Activated T-cell treated with anti-CD3 and anti-CD28 coated beads, Interleukin-2, amount 50 U/mL, for 24 hours (primary cell): Measurements from ENCODE around the gene EPPIN.
"Not testable (repeated sequence)": the region's sequence is repeated elsewhere in the genome, so short reads cannot be mapped to it uniquely, and the experiment has no call there.

ENCODE experiments used
- DNase-seq: peaks from one replicate; pipeline ENCODE4 v3.0.0-alpha.2; 2020
- H3K27ac Mint-ChIP-seq: 2 replicates; pipeline ENCODE4 v1.8.0; 2020; ENCODE audit warnings: mild to moderate bottlenecking, mixed read lengths
- H3K27me3 Mint-ChIP-seq: 2 replicates; pipeline ENCODE4 v1.8.0; 2020; ENCODE audit warnings: mixed read lengths
- H3K36me3 Mint-ChIP-seq: 2 replicates; pipeline ENCODE4 v1.8.0; 2020; ENCODE audit warnings: low read depth, mixed read lengths
- H3K4me1 Mint-ChIP-seq: 2 replicates; pipeline ENCODE4 v1.8.0; 2020; ENCODE audit warnings: low read depth, mixed read lengths
- H3K4me3 Mint-ChIP-seq: 2 replicates; pipeline ENCODE4 v1.8.0; 2020; ENCODE audit warnings: mild to moderate bottlenecking, moderate library complexity, mixed read lengths
- H3K9me3 Mint-ChIP-seq: 2 replicates; pipeline ENCODE4 v1.8.0; 2020; ENCODE audit warnings: mixed read lengths

EPPIN gene

GRCh38 chr20:45547206-45547770, at the start of gene EPPIN:
Gene EPPIN, minus strand, starts transcription at chr20:45547401. Its CDS starts 44 bp downstream, at chr20:45547357.
- peaks cover 51% of the 10 kb centered on the region for H3K27me3 Mint-ChIP-seq
- no peak within 1 kb of the TSS for H3K27ac Mint-ChIP-seq
- no peak for DNase-seq
- no peaks in the 10 kb centered on the region for H3K36me3 Mint-ChIP-seq
- H3K4me3 Mint-ChIP-seq, result no peak within 1 kb of the TSS
- no peaks in the 10 kb centered on the region for H3K4me1 Mint-ChIP-seq
- peaks cover 3% of the 10 kb centered on the region for H3K9me3 Mint-ChIP-seq

- no peaks in the 10 kb centered on the region for H3K36me3 Mint-ChIP-seq
- no peaks in the 10 kb centered on the region for H3K9me3 Mint-ChIP-seq
- H3K4me3 Mint-ChIP-seq, result no peak overlapping the region
- H3K27ac Mint-ChIP-seq, result no peak overlapping the region
- no peak for DNase-seq
- H3K27me3 Mint-ChIP-seq, result peaks cover 63% of the 10 kb centered on the region
- H3K4me1 Mint-ChIP-seq, result peaks cover 1% of the 10 kb centered on the region
Measured at GRCh38 chr20:45595235-45595634, 48.0 kb upstream of the EPPIN start.

GRCh38 chr20:45593498-45593897, 46.3 kb upstream of the EPPIN start:
- no peak overlapping the region for H3K27ac Mint-ChIP-seq
- H3K36me3 Mint-ChIP-seq, result no peaks in the 10 kb centered on the region
- DNase-seq, result no peak
- H3K4me3 Mint-ChIP-seq, result no peak overlapping the region
- H3K4me1 Mint-ChIP-seq, result peaks cover 1% of the 10 kb centered on the region
- H3K27me3 Mint-ChIP-seq, result peaks cover 56% of the 10 kb centered on the region
- H3K9me3 Mint-ChIP-seq, result no peaks in the 10 kb centered on the region

- no peak overlapping the region for H3K4me3 Mint-ChIP-seq
- no peak overlapping the region for H3K27ac Mint-ChIP-seq
- peaks cover 55% of the 10 kb centered on the region for H3K27me3 Mint-ChIP-seq
- H3K36me3 Mint-ChIP-seq, result no peaks in the 10 kb centered on the region
- no peak for DNase-seq
- peaks cover 1% of the 10 kb centered on the region for H3K4me1 Mint-ChIP-seq
- no peaks in the 10 kb centered on the region for H3K9me3 Mint-ChIP-seq
Measured at GRCh38 chr20:45592574-45593189, 45.5 kb upstream of the EPPIN start.

- H3K36me3 Mint-ChIP-seq, result no peaks in the 10 kb centered on the region
- no peaks in the 10 kb centered on the region for H3K9me3 Mint-ChIP-seq
- H3K4me1 Mint-ChIP-seq, result peaks cover 1% of the 10 kb centered on the region
- DNase-seq, result no peak
- H3K4me3 Mint-ChIP-seq, result no peak overlapping the region
- peaks cover 33% of the 10 kb centered on the region for H3K27me3 Mint-ChIP-seq
- no peak overlapping the region for H3K27ac Mint-ChIP-seq
Measured at GRCh38 chr20:45589725-45590124, 42.5 kb upstream of the EPPIN start.

- no peak overlapping the region for H3K27ac Mint-ChIP-seq
- H3K4me1 Mint-ChIP-seq, result peaks cover 1% of the 10 kb centered on the region
Measured at GRCh38 chr20:45588800-45589199, 41.6 kb upstream of the EPPIN start.

GRCh38 chr20:45585986-45586385, 38.8 kb upstream of the EPPIN start:
- DNase-seq, H3K4me3 Mint-ChIP-seq, H3K27ac Mint-ChIP-seq, H3K9me3 Mint-ChIP-seq, H3K36me3 Mint-ChIP-seq, H3K4me1 Mint-ChIP-seq: not testable (repeated sequence)
- peaks cover 25% of the 10 kb centered on the region for H3K27me3 Mint-ChIP-seq

More at GRCh38 chr20:45588800-45589199, 41.6 kb upstream of the EPPIN start:
- H3K4me3 Mint-ChIP-seq, result no peak overlapping the region
- no peak for DNase-seq
- H3K36me3 Mint-ChIP-seq, result no peaks in the 10 kb centered on the region
- peaks cover 24% of the 10 kb centered on the region for H3K27me3 Mint-ChIP-seq
- H3K9me3 Mint-ChIP-seq, result no peaks in the 10 kb centered on the region

GRCh38 chr20:45584294-45584693, 37.1 kb upstream of the EPPIN start:
- H3K36me3 Mint-ChIP-seq, H3K4me1 Mint-ChIP-seq, H3K9me3 Mint-ChIP-seq, H3K27ac Mint-ChIP-seq, DNase-seq, H3K4me3 Mint-ChIP-seq: not testable (repeated sequence)
- peaks cover 34% of the 10 kb centered on the region for H3K27me3 Mint-ChIP-seq

- H3K27ac Mint-ChIP-seq, result no peak overlapping the region
- no peaks in the 10 kb centered on the region for H3K9me3 Mint-ChIP-seq
- DNase-seq, result no peak
- peaks cover 34% of the 10 kb centered on the region for H3K27me3 Mint-ChIP-seq
- no peaks in the 10 kb centered on the region for H3K4me1 Mint-ChIP-seq
- H3K36me3 Mint-ChIP-seq, result no peaks in the 10 kb centered on the region
- H3K4me3 Mint-ChIP-seq, result no peak overlapping the region
Measured at GRCh38 chr20:45583502-45583901, 36.3 kb upstream of the EPPIN start.

- no peaks in the 10 kb centered on the region for H3K4me1 Mint-ChIP-seq
- H3K27me3 Mint-ChIP-seq, result peaks cover 29% of the 10 kb centered on the region
- H3K27ac Mint-ChIP-seq, result no peak overlapping the region
- DNase-seq, result no peak
- no peaks in the 10 kb centered on the region for H3K9me3 Mint-ChIP-seq
- H3K4me3 Mint-ChIP-seq, result no peak overlapping the region
- no peaks in the 10 kb centered on the region for H3K36me3 Mint-ChIP-seq
Measured at GRCh38 chr20:45581702-45582101, 34.5 kb upstream of the EPPIN start.

- no peak for DNase-seq
- no peaks in the 10 kb centered on the region for H3K4me1 Mint-ChIP-seq
- H3K27me3 Mint-ChIP-seq, result peaks cover 41% of the 10 kb centered on the region
- H3K27ac Mint-ChIP-seq, result no peak within 1 kb of the TSS
- no peak within 1 kb of the TSS for H3K4me3 Mint-ChIP-seq
- no peaks in the 10 kb centered on the region for H3K36me3 Mint-ChIP-seq
- no peaks in the 10 kb centered on the region for H3K9me3 Mint-ChIP-seq
Measured at GRCh38 chr20:45579184-45579583, 32.0 kb upstream of the EPPIN start, which contains the start of gene WFDC8. Gene WFDC8, minus strand, starts transcription at chr20:45579284. Its CDS starts 37 bp downstream, at chr20:45579247.

- no peak for DNase-seq
- H3K27me3 Mint-ChIP-seq, result peaks cover 41% of the 10 kb centered on the region
- H3K36me3 Mint-ChIP-seq, result no peaks in the 10 kb centered on the region
- H3K27ac Mint-ChIP-seq, result no peak overlapping the region
- H3K4me1 Mint-ChIP-seq, result no peaks in the 10 kb centered on the region
- H3K9me3 Mint-ChIP-seq, result no peaks in the 10 kb centered on the region
- H3K4me3 Mint-ChIP-seq, result no peak overlapping the region
Measured at GRCh38 chr20:45578231-45578630, 31.0 kb upstream of the EPPIN start.

GRCh38 chr20:45576995-45577394, 29.8 kb upstream of the EPPIN start:
- Mint-ChIP-seq H3K4me3 (no peak overlapping the region), H3K9me3 (no peaks in the 10 kb centered on the region), H3K27ac (no peak overlapping the region), H3K36me3 (no peaks in the 10 kb centered on the region), H3K4me1 (no peaks in the 10 kb centered on the region), H3K27me3 (peaks cover 42% of the 10 kb centered on the region)
- DNase-seq, result no peak

- no peaks in the 10 kb centered on the region for H3K36me3 Mint-ChIP-seq
Measured at GRCh38 chr20:45575931-45576330, 28.7 kb upstream of the EPPIN start.

GRCh38 chr20:45569650-45570049, 22.4 kb upstream of the EPPIN start:
- not testable (repeated sequence) for DNase-seq, H3K4me1 Mint-ChIP-seq, H3K9me3 Mint-ChIP-seq, H3K27ac Mint-ChIP-seq, H3K36me3 Mint-ChIP-seq, H3K4me3 Mint-ChIP-seq
- H3K27me3 Mint-ChIP-seq, result peaks cover 16% of the 10 kb centered on the region

More at GRCh38 chr20:45575931-45576330, 28.7 kb upstream of the EPPIN start:
- Mint-ChIP-seq H3K4me3 (no peak overlapping the region), H3K9me3 (no peaks in the 10 kb centered on the region), H3K27me3 (peaks cover 37% of the 10 kb centered on the region), H3K4me1 (no peaks in the 10 kb centered on the region), H3K27ac (no peak overlapping the region)
- no peak for DNase-seq
